H1 (cell line): ENCODE measurements around the gene ZNF385C. TPM values are rescaled to one million over a fixed set of nuclear protein-coding genes. Genes with fewer than 3 reads are reported as not detected.

Experiments
- CTCF ChIA-PET: fragments of 300-600 bp; sonication (Branson Sonifier 250); formaldehyde crosslinking; loops from one replicate; lab custom pipeline; 2021; ENCODE audit not compliant: partially characterized antibody; lab: Charles Lee
- POLR2A ChIA-PET: fragments of 300-600 bp; sonication (Branson Sonifier 250); formaldehyde crosslinking; loops from one replicate; lab custom pipeline; 2021; ENCODE audit warnings: inconsistent platforms; ENCODE audit not compliant: partially characterized antibody; lab: Charles Lee
- DNase-seq, 2 experiments: peaks; one replicate each; pipeline versions ENCODE4 v3.0.0 to v3.0.0-alpha.2; 2010 to 2022; ENCODE audit warnings: low spot score in 2 of 2, low read depth in 1 of 2, mixed read lengths in 1 of 2
- FAIRE-seq: peaks from 2 replicates; lab custom pipeline; 2011; peaks lifted over from hg19 to GRCh38; lab: Jason Lieb, UNC
- H2AFZ ChIP-seq: 2 replicates; pipeline ENCODE4 v1.8.1; 2012; ENCODE audit warnings: low read length, inconsistent platforms
- H2AK5ac ChIP-seq: 2 replicates; pipeline ENCODE4 v1.6.1; 2013; ENCODE audit warnings: low read depth, low read length
- H2BK120ac ChIP-seq: replicated peaks from 2 replicates; pipeline ENCODE3; 2013; ENCODE audit warnings: low read depth, low read length, inconsistent platforms
- H2BK12ac ChIP-seq: 2 replicates; pipeline ENCODE4 v1.6.1; 2013; ENCODE audit warnings: low read depth, low read length
- H2BK15ac ChIP-seq: 2 replicates; pipeline ENCODE4 v1.6.1; 2013; ENCODE audit warnings: low read length
- H2BK20ac ChIP-seq: 2 replicates; pipeline ENCODE4 v1.6.1; 2013; ENCODE audit warnings: low read length
- H2BK5ac ChIP-seq: 2 replicates; pipeline ENCODE4 v1.6.1; 2013; ENCODE audit warnings: low read depth, low read length
- H3K14ac ChIP-seq: 2 replicates; pipeline ENCODE4 v1.6.1; 2013; ENCODE audit warnings: inconsistent platforms; ENCODE audit not compliant: insufficient read length
- H3K18ac ChIP-seq: 2 replicates; pipeline ENCODE4 v1.6.1; 2013; ENCODE audit warnings: low read length; ENCODE audit errors: extremely low read depth
- H3K23ac ChIP-seq: 2 replicates; pipeline ENCODE4 v1.6.1; 2013; ENCODE audit warnings: inconsistent platforms; ENCODE audit not compliant: insufficient read length
- H3K23me2 ChIP-seq: 2 replicates; pipeline ENCODE4 v1.6.1; 2013; ENCODE audit warnings: low read depth, low read length
- H3K27ac ChIP-seq: 2 replicates; pipeline ENCODE4 v1.6.1; 2011; ENCODE audit warnings: low read depth, low read length, inconsistent platforms
- H3K27me3 ChIP-seq, 4 experiments: replicated peaks in 1 of 4; 1 replicate in 1 of 4; 2 replicates in 3 of 4; pipeline versions ENCODE4 v1.6.1 to v1.8.1; 2011 to 2013; ENCODE audit warnings: low read length in 3 of 4, mild to moderate bottlenecking in 3 of 4, inconsistent platforms in 2 of 4, mixed read lengths in 2 of 4, moderate library complexity in 1 of 4; ENCODE audit not compliant: control insufficient read depth in 3 of 4, insufficient read depth in 3 of 4; ENCODE audit errors: extremely low read depth in 1 of 4
- H3K36me3 ChIP-seq, 4 experiments: 2 replicates each; pipeline versions ENCODE4 v1.6.1 to v1.8.1; 2011 to 2013; ENCODE audit warnings: mild to moderate bottlenecking in 4 of 4, low read length in 3 of 4, moderate library complexity in 2 of 4, control low read depth in 1 of 4, inconsistent platforms in 1 of 4; ENCODE audit not compliant: insufficient read depth in 4 of 4, control insufficient read depth in 2 of 4
- H3K4ac ChIP-seq: replicated peaks from 2 replicates; pipeline ENCODE3; 2013; ENCODE audit warnings: low read length, low read depth, mixed read lengths, inconsistent platforms; ENCODE audit not compliant: insufficient read length
- H3K4me1 ChIP-seq, 4 experiments: replicated peaks in 1 of 4; 1 replicate in 1 of 4; 2 replicates in 3 of 4; pipeline versions ENCODE4 v1.6.1 to v1.8.1; 2011 to 2013; ENCODE audit warnings: low read length in 3 of 4, inconsistent platforms in 2 of 4, mixed read lengths in 1 of 4; ENCODE audit not compliant: insufficient read depth in 4 of 4, control insufficient read depth in 3 of 4
- H3K4me2 ChIP-seq, 2 experiments: 2 replicates each; pipeline versions ENCODE4 v1.6.1 to v1.8.1; 2011 to 2013; ENCODE audit warnings: low read depth in 2 of 2, low read length in 2 of 2, control low read depth in 1 of 2, inconsistent platforms in 1 of 2, mild to moderate bottlenecking in 1 of 2; ENCODE audit not compliant: insufficient read depth in 1 of 2
- H3K4me3 ChIP-seq, 4 experiments: fragments of 200-600, 300-600 bp in 1 of 4; sonication (generic), shearing (Covaris generic), sonication (Bioruptor Twin) in 1 of 4; 2 replicates each; pipeline versions ENCODE4 v1.5.1 to v1.8.1; 2011 to 2016; ENCODE audit warnings: low read length in 4 of 4, low read depth in 3 of 4, control low read depth in 2 of 4, inconsistent platforms in 2 of 4, mild to moderate bottlenecking in 2 of 4, mixed read lengths in 1 of 4, moderate library complexity in 1 of 4; ENCODE audit not compliant: insufficient read depth in 2 of 4; ENCODE audit errors: extremely low read depth in 1 of 4
- H3K56ac ChIP-seq: replicated peaks from 2 replicates; pipeline ENCODE3; 2013; ENCODE audit warnings: low read depth, mild to moderate bottlenecking, mixed read lengths, low read length, inconsistent platforms; ENCODE audit not compliant: insufficient read length
- H3K79me1 ChIP-seq: 2 replicates; pipeline ENCODE4 v1.6.1; 2013; ENCODE audit warnings: low read depth, low read length, control low read depth
- H3K79me2 ChIP-seq, 2 experiments: 2 replicates each; pipeline versions ENCODE4 v1.6.1 to v1.8.1; 2012 to 2013; ENCODE audit warnings: low read length in 2 of 2, mild to moderate bottlenecking in 2 of 2, inconsistent platforms in 1 of 2; ENCODE audit not compliant: insufficient read depth in 2 of 2, control insufficient read depth in 1 of 2
- H3K9ac ChIP-seq, 4 experiments: replicated peaks in 1 of 4; 1 replicate in 1 of 4; 2 replicates in 3 of 4; pipeline versions ENCODE4 v1.6.1 to v1.8.1; 2011 to 2013; ENCODE audit warnings: low read depth in 3 of 4, low read length in 3 of 4, control low read depth in 2 of 4, mild to moderate bottlenecking in 2 of 4, moderate library complexity in 2 of 4, inconsistent platforms in 1 of 4; ENCODE audit errors: extremely low read depth in 1 of 4
- H3K9me3 ChIP-seq, 2 experiments: 2 replicates each; pipeline versions ENCODE4 v1.6.1 to v1.8.1; 2012 to 2013; ENCODE audit warnings: mild to moderate bottlenecking in 2 of 2, moderate library complexity in 2 of 2, control low read depth in 1 of 2, inconsistent platforms in 1 of 2, low read depth in 1 of 2, low read length in 1 of 2, mixed read lengths in 1 of 2; ENCODE audit not compliant: insufficient read depth in 2 of 2
- H4K20me1 ChIP-seq, 2 experiments: replicated peaks in 1 of 2; 2 replicates each; pipeline versions ENCODE3 to v1.8.1; 2011 to 2013; ENCODE audit warnings: inconsistent platforms in 2 of 2, low read length in 2 of 2, mild to moderate bottlenecking in 1 of 2; ENCODE audit not compliant: insufficient read depth in 2 of 2, control insufficient read depth in 1 of 2
- H4K5ac ChIP-seq: 2 replicates; pipeline ENCODE4 v1.6.1; 2013; ENCODE audit warnings: low read length, low read depth, mixed read lengths, inconsistent platforms; ENCODE audit not compliant: insufficient read length
- H4K8ac ChIP-seq: 2 replicates; pipeline ENCODE4 v1.8.0; 2013; ENCODE audit warnings: mild to moderate bottlenecking, moderate library complexity, low read length, inconsistent platforms; ENCODE audit not compliant: insufficient read depth; ENCODE audit errors: extremely low read depth
- H4K91ac ChIP-seq: replicated peaks from 2 replicates; pipeline ENCODE3; 2013; ENCODE audit warnings: low read length, mixed read lengths, inconsistent platforms; ENCODE audit not compliant: insufficient read length
- CTCF ChIP-seq, 3 experiments: IDR thresholded peaks; 1 replicate in 2 of 3; 2 replicates in 1 of 3; pipeline versions ENCODE4 v1.5.1 to v1.6.1; 2011; ENCODE audit warnings: low read length in 3 of 3, mild to moderate bottlenecking in 3 of 3, inconsistent platforms in 2 of 3, low read depth in 1 of 3, moderate library complexity in 1 of 3; ENCODE audit not compliant: insufficient read depth in 1 of 3; ENCODE audit errors: control extremely low read depth in 1 of 3
- EGR1 ChIP-seq: IDR thresholded peaks from 2 replicates; pipeline ENCODE4 v1.6.1; 2011; ENCODE audit warnings: low read depth, low read length, borderline replicate concordance
- RAD21 ChIP-seq, 2 experiments: IDR thresholded peaks in 1 of 2; conservative IDR thresholded peaks in 1 of 2; 2 replicates each; pipeline ENCODE4 v1.6.1; 2011; ENCODE audit warnings: low read depth in 2 of 2, low read length in 2 of 2, improper control_type of control experiment in 1 of 2, inconsistent platforms in 1 of 2, mild to moderate bottlenecking in 1 of 2, moderate library complexity in 1 of 2
- WGBS, 2 experiments: shearing (Covaris generic) in 1 of 2; methylation state at CpG; one replicate each; pipeline versions ENCODE4 v1.1.6 to v1.1.7; 2013 to 2015; ENCODE audit warnings: low lambda C conversion rate in 2 of 2, mixed read lengths in 2 of 2, inconsistent platforms in 1 of 2, low coverage in 1 of 2, missing lambda C conversion rate in 1 of 2; ENCODE audit not compliant: insufficient replicate concordance in 2 of 2, insufficient coverage in 1 of 2, insufficient read length in 1 of 2; ENCODE audit errors: extremely low coverage in 1 of 2, missing lambda C conversion rate in 1 of 2; 5-methylcytosine and 5-hydroxymethylcytosine counted together
- polyA plus RNA-seq, 7 experiments: library from polyadenylated mRNA; depleted of rRNA in 3 of 7; stranded (reverse) in 5 of 7; unstranded in 2 of 7; fragments of >200 nt in 5 of 7; fragments of 200-250 nt in 2 of 7; gene quantifications; 1 replicate in 5 of 7; 2 replicates in 1 of 7; 4 replicates in 1 of 7; pipeline versions ENCODE4 v1.2.1 to v1.2.3, GENCODE V29; 2011 to 2013; ENCODE audit warnings: missing spikeins in 2 of 7, mixed read lengths in 2 of 7
- total RNA-seq: library from RNA; stranded (reverse); fragmentation: NEBNext Ultra II Directional; extraction: Animal tissue kit (Norgen Biotek cat#: 25700); gene quantifications from 2 replicates; pipeline ENCODE4 v1.2.1, GENCODE V29; 2021

ZNF385C gene
- total and polyA plus RNA-seq, 2 of the 8 experiments (the other 6 are each of a cell fraction or from before 2014, with no cell fraction given) = 3.9 to 6.1 TPM

GRCh38 chr17:42130310-42130936 is 32.1 kb upstream of the ZNF385C start:
- POLR2A ChIA-PET = interaction anchor here (1.1 to 1.8 kb wide), 2 partner anchors 9 to 17 kb away, joined by 3 to 5 read pairs; partner anchors contain the start of genes HSPB9 and KAT2A
- WGBS, 2 experiments = 88% methylated on average over 16 of the region's 16 CpGs; no CpG with 5 or more reads in 1 of the 2 experiments
- DNase-seq (no peak), FAIRE-seq (no peak)
- no peak overlapping the region; the same call in 1 of the 2 replicates for H3K27ac ChIP-seq
- H2BK20ac ChIP-seq = no peak overlapping the region
- no peak overlapping the region for H2BK12ac ChIP-seq
- no peak overlapping the region for H3K14ac ChIP-seq
- H3K4me1 ChIP-seq = peaks cover 0 to 3% (median 1%) of the 10 kb centered on the region in 4 experiments; a peak in 1 of 7 replicates
- peaks cover 11 to 13% of the 10 kb centered on the region in 2 experiments for H4K20me1 ChIP-seq
- H3K18ac ChIP-seq = no peak overlapping the region
- H3K27me3 ChIP-seq = no peaks in the 10 kb centered on the region
- no peak overlapping the region for H3K23ac ChIP-seq
- no peak overlapping the region for H3K56ac ChIP-seq
- H2BK5ac ChIP-seq = no peak overlapping the region
- no peak overlapping the region for H3K4me3 ChIP-seq
- no peak overlapping the region for H4K8ac ChIP-seq
- no peaks in the 10 kb centered on the region for H3K9me3 ChIP-seq
- H3K4ac ChIP-seq = no peak overlapping the region
- no peak overlapping the region for H2AFZ ChIP-seq
- peaks cover 3% of the 10 kb centered on the region; the same call in 1 of the 2 replicates for H3K23me2 ChIP-seq
- peaks cover 12% of the 10 kb centered on the region for H3K79me1 ChIP-seq
- CTCF ChIA-PET = interaction anchor here (0.7 to 11.7 kb wide), 24 partner anchors 9 to 192 kb away, joined by 3 to 97 read pairs (median 4); partner anchors contain the start of genes HSPB9, KAT2A and NKIRAS2
- H3K4me2 ChIP-seq = no peak overlapping the region
- no peak overlapping the region for H3K9ac ChIP-seq
- no peak overlapping the region for H4K91ac ChIP-seq
- peaks cover 0 to 23% of the 10 kb centered on the region in 2 experiments; a peak in 2 of 4 replicates for H3K79me2 ChIP-seq
- no peak overlapping the region for H2BK120ac ChIP-seq
- H3K36me3 ChIP-seq = peaks cover 6 to 44% (median 26%) of the 10 kb centered on the region in 4 experiments
- no peak for TF ChIP-seq EGR1
- TF ChIP-seq CTCF (IDR thresholded peaks at IDR 0.05; ENCODE audit: control extremely low read depth in 1 of 3, insufficient read depth in 1 of 3, low read depth in 1 of 3, low read length in 3 of 3) = peak in 2 of 3 experiments; percentile 1 to 25; a peak in 1 of 4 replicates
- TF ChIP-seq RAD21 (IDR thresholded peaks at IDR 0.05 in 1 of 2, conservative IDR thresholded peaks at IDR 0.05 in 1 of 2; ENCODE audit: low read depth in 2 of 2, low read length in 2 of 2) = peak in 1 of 2 experiments; percentile 9; a peak in 2 of 4 replicates
- no peak overlapping the region for H2AK5ac ChIP-seq
- no peak overlapping the region for H4K5ac ChIP-seq
- H2BK15ac ChIP-seq = no peak overlapping the region
